ENCODE results near the gene MTF2. TPM values are rescaled to one million over a fixed set of nuclear protein-coding genes. Genes with fewer than 3 reads are reported as not detected.
A peak's percentile ranks its signal among the peaks of the same experiment; 100 is the strongest.

The MTF2 gene
- total and polyA plus RNA-seq, 7 experiments from 2014 or later: 35.3 to 77.9 (median 50.4) TPM

DNA sequence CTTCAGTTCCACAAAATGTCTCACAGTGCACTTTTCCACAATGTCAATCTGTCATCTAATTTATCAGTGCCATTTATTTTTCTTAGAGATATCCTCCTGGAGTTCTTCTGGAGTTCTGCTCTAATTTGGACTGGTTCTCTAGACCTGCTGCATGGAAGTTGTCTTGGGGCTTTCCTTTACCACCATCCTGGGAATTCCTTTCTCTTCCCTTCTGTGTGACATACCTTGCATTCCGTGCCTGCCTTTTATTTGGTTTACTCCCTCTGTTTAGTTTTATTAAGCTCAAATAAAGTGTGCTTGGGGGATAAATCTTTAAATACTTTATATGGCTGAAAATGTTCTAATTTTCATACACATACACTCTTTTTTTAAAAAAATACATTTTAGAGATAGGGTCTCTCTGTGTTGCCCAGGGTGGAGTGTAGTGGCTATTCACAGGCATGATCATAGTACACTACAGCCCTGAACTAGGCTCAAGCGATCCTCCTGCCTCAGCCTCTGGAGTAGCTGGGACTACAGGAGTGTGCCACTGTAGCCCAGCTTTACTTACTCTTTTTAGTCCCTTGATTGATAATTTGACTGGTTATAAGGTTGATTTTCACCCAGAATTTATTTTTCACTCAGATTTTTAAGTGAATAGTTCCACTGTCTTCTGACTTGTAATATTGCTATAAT is 14.4 kb downstream of the MTF2 start:
- Histone ChIP-seq H3K36me3 (ENCODE audit: control insufficient read depth in 2 of 3, insufficient read depth in 3 of 3, low read length in 3 of 3) (peaks cover 0 to 14% (median 0%) of the 10 kb centered on the region in 3 experiments), H3K9me3 (ENCODE audit: control insufficient read depth in 2 of 3, low read length in 3 of 3) (no peaks in the 10 kb centered on the region), H3K27ac (ENCODE audit: low read depth, low read length) (no peak overlapping the region), H3K27me3 (ENCODE audit: control insufficient read depth in 2 of 2, insufficient read depth in 2 of 2, low read length in 2 of 2) (no peaks in the 10 kb centered on the region), H3K4me1 (ENCODE audit: control insufficient read depth in 2 of 2, insufficient read depth in 2 of 2, low read length in 2 of 2) (peaks cover 8 to 21% of the 10 kb centered on the region in 2 donors), H3K4me3 (ENCODE audit: low read length) (no peak overlapping the region)
- Mint-ChIP-seq H3K27ac (peak overlapping the region in 7 of 9 donors; percentile 27 to 88 (median 65)), H3K9me3 (no peaks in the 10 kb centered on the region), H3K4me1 (peaks cover 36 to 84% (median 74%) of the 10 kb centered on the region in 7 donors), H3K4me3 (peak overlapping the region in 8 of 10 donors; percentile 23 to 51 (median 33)), H3K27me3 (no peaks in the 10 kb centered on the region), H3K36me3 (peaks cover 4 to 27% (median 15%) of the 10 kb centered on the region in 5 donors)
- ATAC-seq (no peak), DNase-seq (no peak)
- intact Hi-C loops (cut with micrococcal nuclease): loop anchor here in 1 of 2 donors (5.0 kb wide), 1 partner anchor 124 kb away; no protein-coding TSS in a partner anchor
- POLR2A ChIA-PET: interaction anchor here (1.4 kb wide), 1 partner anchor 15 kb away, joined by 3 read pairs; the partner anchor contains the start of gene MTF2
- CTCF ChIA-PET: no interaction called here

DNA sequence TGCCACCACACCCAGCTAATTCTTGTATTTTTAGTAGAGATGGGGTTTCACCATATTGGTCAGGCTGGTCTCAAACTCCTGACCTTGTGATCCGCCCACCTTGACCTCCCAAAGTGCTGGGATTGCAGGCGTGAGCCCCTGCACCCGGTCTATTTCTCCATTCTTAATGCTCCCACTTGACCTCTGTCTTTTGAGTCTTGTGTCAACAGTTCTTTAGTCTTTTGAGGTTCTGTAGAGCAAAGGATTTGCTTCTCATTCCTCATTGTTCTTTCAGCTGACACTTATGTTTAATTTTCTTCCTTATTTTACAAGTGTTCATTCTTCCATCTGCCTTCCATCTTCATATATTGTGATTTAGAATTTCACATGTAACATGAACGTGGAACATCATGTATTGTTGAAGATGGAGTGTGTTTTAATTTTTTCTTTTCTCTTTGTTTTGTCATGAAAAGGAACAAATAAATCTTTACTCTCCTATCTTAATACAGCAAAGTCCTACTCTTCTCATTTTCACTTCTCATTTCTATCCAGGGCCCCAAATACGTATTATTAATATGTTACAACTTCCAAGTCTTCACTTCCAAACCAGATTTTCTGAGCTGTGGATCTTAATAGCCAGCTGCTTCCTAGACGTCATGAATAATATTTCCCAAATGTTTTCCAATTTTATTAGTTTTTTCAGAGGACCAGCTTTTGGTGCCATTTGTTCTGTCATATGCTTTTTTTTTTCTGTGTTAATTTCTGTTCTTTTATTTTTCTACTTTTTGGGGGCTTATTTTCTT is 16.9 kb downstream of the MTF2 start:
- Histone ChIP-seq H3K4me3 (ENCODE audit: low read length) (no peak overlapping the region), H3K27me3 (ENCODE audit: control insufficient read depth in 2 of 2, insufficient read depth in 2 of 2, low read length in 2 of 2) (no peaks in the 10 kb centered on the region), H3K36me3 (ENCODE audit: control insufficient read depth in 2 of 3, insufficient read depth in 3 of 3, low read length in 3 of 3) (peaks cover 0 to 10% (median 0%) of the 10 kb centered on the region in 3 experiments), H3K4me1 (ENCODE audit: control insufficient read depth in 2 of 2, insufficient read depth in 2 of 2, low read length in 2 of 2) (peaks cover 8 to 21% of the 10 kb centered on the region in 2 donors), H3K27ac (ENCODE audit: low read depth, low read length) (no peak overlapping the region), H3K9me3 (ENCODE audit: control insufficient read depth in 2 of 3, low read length in 3 of 3) (no peaks in the 10 kb centered on the region)
- peaks cover 4 to 23% (median 9%) of the 10 kb centered on the region in 5 donors for H3K36me3 Mint-ChIP-seq
- DNase-seq (no peak), ATAC-seq (no peak)
- H3K4me3 Mint-ChIP-seq: peak overlapping the region in 7 of 10 donors; percentile 7 to 53 (median 26)
- ChIA-PET POLR2A (no interaction called here), CTCF (no interaction called here)
- H3K27ac Mint-ChIP-seq: peak overlapping the region in 3 of 9 donors; percentile 12 to 48 (median 23)
- intact Hi-C loops (cut with micrococcal nuclease): no loop called here
- H3K4me1 Mint-ChIP-seq: peaks cover 52 to 94% (median 86%) of the 10 kb centered on the region in 7 donors
- H3K27me3 Mint-ChIP-seq: no peaks in the 10 kb centered on the region
- no peaks in the 10 kb centered on the region for H3K9me3 Mint-ChIP-seq

DNA sequence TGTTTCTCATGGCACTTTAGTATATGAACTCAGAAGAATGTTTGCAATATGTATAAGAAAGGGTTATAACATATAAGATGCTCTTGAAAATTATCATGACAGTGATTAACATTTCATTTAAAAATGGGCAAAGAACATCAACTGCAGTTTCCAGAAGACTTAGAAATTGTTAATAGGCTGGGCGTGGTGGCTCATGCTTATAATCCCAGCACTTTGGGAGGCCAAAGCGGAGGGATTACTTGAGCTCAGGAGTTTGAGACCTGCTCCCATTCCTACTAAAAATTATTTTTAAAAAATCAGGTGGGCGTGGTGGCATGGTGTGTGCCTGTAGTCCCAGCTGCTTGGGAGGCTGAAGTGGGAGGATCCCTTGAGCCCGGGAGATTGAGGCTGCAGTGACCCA is 23.1 kb downstream of the MTF2 start:
- Mint-ChIP-seq H3K27me3 (no peaks in the 10 kb centered on the region), H3K9me3 (peaks cover 0 to 19% (median 5%) of the 10 kb centered on the region in 11 donors), H3K4me3 (no peak overlapping the region), H3K4me1 (peaks cover 30 to 63% (median 54%) of the 10 kb centered on the region in 7 donors), H3K27ac (peak overlapping the region in 4 of 9 donors; percentile 14 to 45 (median 26)), H3K36me3 (peaks cover 13 to 45% (median 37%) of the 10 kb centered on the region in 5 donors)
- CTCF ChIA-PET: no interaction called here
- H3K4me1 ChIP-seq (ENCODE audit: control insufficient read depth in 2 of 2, insufficient read depth in 2 of 2, low read length in 2 of 2): peaks cover 0 to 6% of the 10 kb centered on the region in 2 donors
- intact Hi-C loops (cut with micrococcal nuclease): no loop called here
- peaks cover 0 to 13% (median 0%) of the 10 kb centered on the region in 3 experiments for H3K36me3 ChIP-seq (ENCODE audit: control insufficient read depth in 2 of 3, insufficient read depth in 3 of 3, low read length in 3 of 3)
- no peaks in the 10 kb centered on the region for H3K9me3 ChIP-seq (ENCODE audit: control insufficient read depth in 2 of 3, low read length in 3 of 3)
- ATAC-seq: no peak
- POLR2A ChIA-PET: no interaction called here
- H3K27ac ChIP-seq (ENCODE audit: low read depth, low read length): no peak overlapping the region
- DNase-seq: no peak
- no peaks in the 10 kb centered on the region for H3K27me3 ChIP-seq (ENCODE audit: control insufficient read depth in 2 of 2, insufficient read depth in 2 of 2, low read length in 2 of 2)
- H3K4me3 ChIP-seq (ENCODE audit: low read length): no peak overlapping the region

DNA sequence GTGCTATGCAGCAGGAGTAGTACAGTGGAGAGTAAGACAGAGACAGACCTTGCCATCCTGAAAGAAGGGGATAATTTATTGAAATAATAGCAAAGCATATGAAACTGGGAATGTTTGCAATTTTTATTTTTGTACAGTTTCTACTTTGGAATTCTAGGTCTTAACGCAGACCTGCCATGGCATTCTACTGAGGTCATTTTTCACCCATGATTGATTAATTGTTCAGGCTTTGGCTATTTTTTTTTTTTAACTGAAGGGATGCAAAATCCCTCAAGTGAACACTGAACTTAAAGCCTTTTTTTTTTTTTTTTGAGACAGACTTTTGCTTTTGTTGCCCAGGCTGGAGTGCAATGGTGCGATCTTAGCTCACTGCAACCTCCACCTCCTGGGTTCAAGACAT is 27.1 kb downstream of the MTF2 start:
- peaks cover 20 to 62% (median 55%) of the 10 kb centered on the region in 5 donors for H3K36me3 Mint-ChIP-seq

DNA sequence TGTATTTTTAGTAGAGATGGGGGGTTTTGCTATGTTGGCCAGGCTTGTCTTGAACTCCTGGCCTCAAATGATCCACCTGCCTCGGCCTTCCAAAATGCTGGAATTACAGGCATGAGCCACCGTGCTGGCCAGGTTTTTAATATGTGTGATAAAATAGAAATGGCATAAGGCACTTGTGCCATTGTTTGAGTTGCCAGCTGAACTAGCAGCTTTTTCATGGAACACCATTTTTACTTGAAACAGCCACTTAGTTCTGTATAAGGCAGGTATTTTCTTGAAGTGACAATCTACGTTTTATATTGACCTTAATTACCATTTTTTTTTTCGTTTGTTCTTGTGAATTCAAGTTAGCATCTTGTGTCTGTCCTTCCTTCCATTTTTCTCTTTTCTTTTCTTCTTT is 28.3 kb downstream of the MTF2 start:
- H3K4me3 Mint-ChIP-seq: peak overlapping the region in 1 of 10 donors; percentile 20

More for the DNA sequence above, 27.1 kb downstream of the MTF2 start:
- DNase-seq (no peak), ATAC-seq (no peak)
- no peaks in the 10 kb centered on the region for H3K27me3 ChIP-seq (ENCODE audit: control insufficient read depth in 2 of 2, insufficient read depth in 2 of 2, low read length in 2 of 2)
- H3K4me1 Mint-ChIP-seq: peaks cover 22 to 55% (median 37%) of the 10 kb centered on the region in 7 donors
- peaks cover 0 to 23% (median 0%) of the 10 kb centered on the region in 3 experiments for H3K36me3 ChIP-seq (ENCODE audit: control insufficient read depth in 2 of 3, insufficient read depth in 3 of 3, low read length in 3 of 3)
- no peaks in the 10 kb centered on the region for H3K4me1 ChIP-seq (ENCODE audit: control insufficient read depth in 2 of 2, insufficient read depth in 2 of 2, low read length in 2 of 2)
- no peak overlapping the region for H3K27ac Mint-ChIP-seq
- H3K9me3 Mint-ChIP-seq: peaks cover 0 to 37% (median 14%) of the 10 kb centered on the region in 11 donors
- no peak overlapping the region for H3K4me3 Mint-ChIP-seq
- H3K27ac ChIP-seq (ENCODE audit: low read depth, low read length): no peak overlapping the region
- no peaks in the 10 kb centered on the region for H3K9me3 ChIP-seq (ENCODE audit: control insufficient read depth in 2 of 3, low read length in 3 of 3)
- H3K27me3 Mint-ChIP-seq: no peaks in the 10 kb centered on the region
- ChIA-PET CTCF (no interaction called here), POLR2A (no interaction called here)
- intact Hi-C loops (cut with micrococcal nuclease): no loop called here
- H3K4me3 ChIP-seq (ENCODE audit: low read length): no peak overlapping the region

DNA sequence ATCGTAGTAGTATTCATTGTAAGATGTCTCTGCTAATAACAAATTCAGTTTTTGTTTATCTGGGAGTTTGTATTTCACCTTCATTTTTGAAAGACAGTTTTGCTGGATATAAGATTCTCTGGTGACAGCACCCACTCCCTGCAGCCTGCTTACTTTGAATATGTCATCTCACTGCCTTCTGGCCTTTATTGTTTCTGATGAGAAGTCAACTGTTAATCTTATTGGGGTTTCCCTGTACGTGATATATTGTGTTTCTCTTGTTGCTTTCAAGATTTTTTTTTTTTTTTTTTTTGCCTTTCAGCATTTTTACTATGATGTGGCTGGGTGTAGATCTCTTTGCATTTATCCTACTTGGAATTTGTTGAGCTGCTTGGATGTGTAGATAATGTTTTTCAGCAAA is 29.3 kb downstream of the MTF2 start:
- Histone ChIP-seq H3K9me3 (ENCODE audit: control insufficient read depth in 2 of 3, low read length in 3 of 3) (no peaks in the 10 kb centered on the region), H3K27ac (ENCODE audit: low read depth, low read length) (no peak overlapping the region), H3K36me3 (ENCODE audit: control insufficient read depth in 2 of 3, insufficient read depth in 3 of 3, low read length in 3 of 3) (peaks cover 0 to 29% (median 0%) of the 10 kb centered on the region in 3 experiments), H3K4me1 (ENCODE audit: control insufficient read depth in 2 of 2, insufficient read depth in 2 of 2, low read length in 2 of 2) (no peaks in the 10 kb centered on the region), H3K27me3 (ENCODE audit: control insufficient read depth in 2 of 2, insufficient read depth in 2 of 2, low read length in 2 of 2) (no peaks in the 10 kb centered on the region), H3K4me3 (ENCODE audit: low read length) (no peak overlapping the region)
- Mint-ChIP-seq H3K36me3 (peaks cover 20 to 61% (median 53%) of the 10 kb centered on the region in 5 donors), H3K4me1 (peaks cover 25 to 58% (median 36%) of the 10 kb centered on the region in 7 donors), H3K9me3 (peaks cover 0 to 37% (median 14%) of the 10 kb centered on the region in 11 donors), H3K4me3 (peak overlapping the region in 2 of 10 donors; percentile 20 to 44), H3K27ac (no peak overlapping the region), H3K27me3 (no peaks in the 10 kb centered on the region)
- ChIA-PET POLR2A (no interaction called here), CTCF (no interaction called here)
- DNase-seq (no peak), ATAC-seq (no peak)
- intact Hi-C loops (cut with micrococcal nuclease): no loop called here

More for the DNA sequence above, 28.3 kb downstream of the MTF2 start:
- Histone ChIP-seq H3K27me3 (ENCODE audit: control insufficient read depth in 2 of 2, insufficient read depth in 2 of 2, low read length in 2 of 2) (no peaks in the 10 kb centered on the region), H3K36me3 (ENCODE audit: control insufficient read depth in 2 of 3, insufficient read depth in 3 of 3, low read length in 3 of 3) (peaks cover 0 to 23% (median 0%) of the 10 kb centered on the region in 3 experiments), H3K4me3 (ENCODE audit: low read length) (no peak overlapping the region), H3K9me3 (ENCODE audit: control insufficient read depth in 2 of 3, low read length in 3 of 3) (no peaks in the 10 kb centered on the region), H3K27ac (ENCODE audit: low read depth, low read length) (no peak overlapping the region), H3K4me1 (ENCODE audit: control insufficient read depth in 2 of 2, insufficient read depth in 2 of 2, low read length in 2 of 2) (no peaks in the 10 kb centered on the region)
- ChIA-PET CTCF (no interaction called here), POLR2A (interaction anchor here (0.7 kb wide), 1 partner anchor 16 kb away, joined by 3 read pairs; no protein-coding TSS in a partner anchor)
- DNase-seq (no peak), ATAC-seq (no peak)
- H3K9me3 Mint-ChIP-seq: peaks cover 0 to 37% (median 14%) of the 10 kb centered on the region in 11 donors
- peaks cover 24 to 57% (median 36%) of the 10 kb centered on the region in 7 donors for H3K4me1 Mint-ChIP-seq
- H3K27me3 Mint-ChIP-seq: no peaks in the 10 kb centered on the region
- intact Hi-C loops (cut with micrococcal nuclease): no loop called here
- H3K27ac Mint-ChIP-seq: no peak overlapping the region
- peaks cover 20 to 58% (median 55%) of the 10 kb centered on the region in 5 donors for H3K36me3 Mint-ChIP-seq
